HEK293 (cell line): Measurements from ENCODE around the gene LGALS1.
A peak's percentile ranks its signal among the peaks of the same experiment; 100 is the strongest.

ENCODE experiments used
- TCF7L2 ChIP-seq: IDR thresholded peaks from 2 replicates; pipeline ENCODE4 v1.6.1; 2011; ENCODE audit warnings: low read depth, mild to moderate bottlenecking, inconsistent platforms, low read length, moderate library complexity, borderline replicate concordance
- YY1 ChIP-seq: fragments of 450-650 bp; formaldehyde crosslinking; IDR thresholded peaks from 2 replicates; pipeline ENCODE4 v1.5.1; 2018; ENCODE audit warnings: missing biosample characterization, missing genetic modification characterization
- ZNF239 ChIP-seq: fragments of 450-650 bp; formaldehyde crosslinking; IDR thresholded peaks from 2 replicates; pipeline ENCODE4 v1.5.1; 2016; ENCODE audit warnings: missing biosample characterization, missing genetic modification characterization
- TF ChIP-seq, protein P1 (sequence below): fragments of 450-650 bp; formaldehyde crosslinking; IDR thresholded peaks from 2 replicates; pipeline ENCODE4 v1.5.1; 2016; ENCODE audit warnings: missing biosample characterization, missing genetic modification characterization
- TF ChIP-seq, protein P2 (sequence below): fragments of 450-650 bp; formaldehyde crosslinking; IDR thresholded peaks from 2 replicates; pipeline ENCODE4 v1.5.1; 2016; ENCODE audit warnings: missing biosample characterization, missing genetic modification characterization, low read depth
- TF ChIP-seq, protein P3 (sequence below): fragments of 450-650 bp; formaldehyde crosslinking; IDR thresholded peaks from 2 replicates; pipeline ENCODE4 v1.5.1; 2016; ENCODE audit warnings: missing biosample characterization, missing genetic modification characterization, low read depth

DNA sequence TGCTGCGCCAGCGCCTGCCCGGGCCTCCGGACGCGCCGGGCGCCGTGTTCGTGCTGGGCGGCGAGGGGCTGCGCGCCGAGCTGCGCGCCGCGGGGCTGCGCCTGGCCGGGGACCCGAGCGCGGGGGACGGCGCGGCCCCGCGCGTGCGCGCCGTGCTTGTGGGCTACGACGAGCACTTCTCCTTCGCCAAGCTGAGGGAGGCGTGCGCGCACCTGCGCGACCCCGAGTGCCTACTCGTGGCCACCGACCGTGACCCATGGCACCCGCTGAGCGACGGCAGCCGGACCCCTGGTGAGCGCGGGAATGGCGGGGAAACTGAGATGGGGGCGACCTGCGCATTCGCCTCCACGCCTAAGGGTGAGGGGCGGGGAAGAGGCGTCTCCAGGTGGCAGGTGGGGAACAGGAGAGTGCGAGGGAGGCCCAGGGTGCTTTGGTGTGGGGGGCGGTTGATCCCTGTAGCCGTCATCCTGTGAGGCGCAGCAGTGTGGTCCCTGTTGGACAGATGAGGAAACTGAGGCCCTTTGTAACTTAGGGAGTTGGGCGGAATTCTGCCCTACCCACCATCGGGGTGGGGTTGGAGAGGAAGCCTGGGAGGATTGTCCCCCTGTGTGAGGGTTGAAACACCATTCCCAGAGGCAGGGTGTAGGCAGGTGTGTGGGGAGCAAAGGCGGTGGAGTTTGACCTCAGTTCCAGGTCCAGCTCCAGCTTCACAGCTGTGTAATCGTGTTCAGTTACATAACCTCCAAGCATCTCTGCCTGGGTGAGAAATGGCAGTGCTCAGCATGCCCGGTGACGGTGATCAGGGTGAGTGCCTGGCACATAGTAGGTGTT lies 16.2 kb upstream of the LGALS1 start:
- TF ChIP-seq, protein P1, sequence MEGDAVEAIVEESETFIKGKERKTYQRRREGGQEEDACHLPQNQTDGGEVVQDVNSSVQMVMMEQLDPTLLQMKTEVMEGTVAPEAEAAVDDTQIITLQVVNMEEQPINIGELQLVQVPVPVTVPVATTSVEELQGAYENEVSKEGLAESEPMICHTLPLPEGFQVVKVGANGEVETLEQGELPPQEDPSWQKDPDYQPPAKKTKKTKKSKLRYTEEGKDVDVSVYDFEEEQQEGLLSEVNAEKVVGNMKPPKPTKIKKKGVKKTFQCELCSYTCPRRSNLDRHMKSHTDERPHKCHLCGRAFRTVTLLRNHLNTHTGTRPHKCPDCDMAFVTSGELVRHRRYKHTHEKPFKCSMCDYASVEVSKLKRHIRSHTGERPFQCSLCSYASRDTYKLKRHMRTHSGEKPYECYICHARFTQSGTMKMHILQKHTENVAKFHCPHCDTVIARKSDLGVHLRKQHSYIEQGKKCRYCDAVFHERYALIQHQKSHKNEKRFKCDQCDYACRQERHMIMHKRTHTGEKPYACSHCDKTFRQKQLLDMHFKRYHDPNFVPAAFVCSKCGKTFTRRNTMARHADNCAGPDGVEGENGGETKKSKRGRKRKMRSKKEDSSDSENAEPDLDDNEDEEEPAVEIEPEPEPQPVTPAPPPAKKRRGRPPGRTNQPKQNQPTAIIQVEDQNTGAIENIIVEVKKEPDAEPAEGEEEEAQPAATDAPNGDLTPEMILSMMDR, result 0 out of 2 replicates have a peak, but pooled peaks have one; percentile 17
- TF ChIP-seq, protein P2, sequence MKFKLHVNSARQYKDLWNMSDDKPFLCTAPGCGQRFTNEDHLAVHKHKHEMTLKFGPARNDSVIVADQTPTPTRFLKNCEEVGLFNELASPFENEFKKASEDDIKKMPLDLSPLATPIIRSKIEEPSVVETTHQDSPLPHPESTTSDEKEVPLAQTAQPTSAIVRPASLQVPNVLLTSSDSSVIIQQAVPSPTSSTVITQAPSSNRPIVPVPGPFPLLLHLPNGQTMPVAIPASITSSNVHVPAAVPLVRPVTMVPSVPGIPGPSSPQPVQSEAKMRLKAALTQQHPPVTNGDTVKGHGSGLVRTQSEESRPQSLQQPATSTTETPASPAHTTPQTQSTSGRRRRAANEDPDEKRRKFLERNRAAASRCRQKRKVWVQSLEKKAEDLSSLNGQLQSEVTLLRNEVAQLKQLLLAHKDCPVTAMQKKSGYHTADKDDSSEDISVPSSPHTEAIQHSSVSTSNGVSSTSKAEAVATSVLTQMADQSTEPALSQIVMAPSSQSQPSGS, result no peak
- TF ChIP-seq, protein P3, sequence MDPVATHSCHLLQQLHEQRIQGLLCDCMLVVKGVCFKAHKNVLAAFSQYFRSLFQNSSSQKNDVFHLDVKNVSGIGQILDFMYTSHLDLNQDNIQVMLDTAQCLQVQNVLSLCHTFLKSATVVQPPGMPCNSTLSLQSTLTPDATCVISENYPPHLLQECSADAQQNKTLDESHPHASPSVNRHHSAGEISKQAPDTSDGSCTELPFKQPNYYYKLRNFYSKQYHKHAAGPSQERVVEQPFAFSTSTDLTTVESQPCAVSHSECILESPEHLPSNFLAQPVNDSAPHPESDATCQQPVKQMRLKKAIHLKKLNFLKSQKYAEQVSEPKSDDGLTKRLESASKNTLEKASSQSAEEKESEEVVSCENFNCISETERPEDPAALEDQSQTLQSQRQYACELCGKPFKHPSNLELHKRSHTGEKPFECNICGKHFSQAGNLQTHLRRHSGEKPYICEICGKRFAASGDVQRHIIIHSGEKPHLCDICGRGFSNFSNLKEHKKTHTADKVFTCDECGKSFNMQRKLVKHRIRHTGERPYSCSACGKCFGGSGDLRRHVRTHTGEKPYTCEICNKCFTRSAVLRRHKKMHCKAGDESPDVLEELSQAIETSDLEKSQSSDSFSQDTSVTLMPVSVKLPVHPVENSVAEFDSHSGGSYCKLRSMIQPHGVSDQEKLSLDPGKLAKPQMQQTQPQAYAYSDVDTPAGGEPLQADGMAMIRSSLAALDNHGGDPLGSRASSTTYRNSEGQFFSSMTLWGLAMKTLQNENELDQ, result no peak
- TF ChIP-seq ZNF239 (no peak), TCF7L2 (no peak), YY1 (tag by site-specific recombination) (no peak)
